GM21786 (cell line): ENCODE results near the gene INSM2.

ENCODE experiments used
- ATAC-seq: cut with Tn5 transposase; IDR thresholded peaks from one replicate; pipeline ENCODE4 v1.9.1; 2021; ENCODE audit not compliant: unreplicated experiment

Gene INSM2

GRCh38 chr14:35539969-35540368, 6.0 kb downstream of the INSM2 start:
- no peak for ATAC-seq

DNA sequence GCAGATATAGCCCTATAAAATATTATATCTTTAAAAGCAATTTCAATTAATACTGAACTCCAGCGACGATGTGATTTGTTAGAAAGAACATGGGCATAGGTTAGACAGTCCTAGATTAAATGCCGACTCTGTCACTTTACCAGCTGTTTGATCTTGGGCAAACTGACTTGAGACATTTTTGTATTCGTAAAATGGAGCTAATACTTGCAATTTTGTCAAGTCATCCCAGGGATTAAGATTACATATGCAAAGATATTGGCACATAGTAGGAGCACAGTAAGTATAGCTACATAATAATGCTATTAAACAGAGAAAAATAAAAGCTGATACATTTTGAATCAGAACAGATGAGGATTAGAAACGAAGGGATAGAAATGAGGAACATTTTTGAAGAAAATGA, 9.0 kb downstream of the INSM2 start:
- ATAC-seq = no peak

GRCh38 chr14:35549551-35549950, 15.6 kb downstream of the INSM2 start:
- no peak for ATAC-seq

DNA sequence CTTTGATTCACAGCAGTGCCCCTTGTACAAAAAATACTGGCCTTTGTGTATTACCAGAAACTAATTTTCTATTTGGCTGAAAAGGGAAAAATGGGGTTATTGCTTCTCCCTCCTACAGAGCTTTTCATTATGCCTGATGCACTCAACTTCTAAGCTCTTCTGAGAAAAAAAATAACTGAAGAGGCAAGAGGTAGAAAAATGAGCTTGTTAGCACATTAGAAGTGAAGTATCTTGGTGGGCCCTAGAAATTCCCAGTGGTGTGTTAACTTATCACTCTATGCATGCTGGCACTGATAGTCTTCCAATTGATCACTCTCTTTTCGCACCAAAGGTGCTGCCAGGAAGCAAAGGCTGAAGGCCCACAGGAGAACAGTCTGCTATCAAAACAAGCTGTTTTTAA, 17.1 kb downstream of the INSM2 start:
- no peak for ATAC-seq

DNA sequence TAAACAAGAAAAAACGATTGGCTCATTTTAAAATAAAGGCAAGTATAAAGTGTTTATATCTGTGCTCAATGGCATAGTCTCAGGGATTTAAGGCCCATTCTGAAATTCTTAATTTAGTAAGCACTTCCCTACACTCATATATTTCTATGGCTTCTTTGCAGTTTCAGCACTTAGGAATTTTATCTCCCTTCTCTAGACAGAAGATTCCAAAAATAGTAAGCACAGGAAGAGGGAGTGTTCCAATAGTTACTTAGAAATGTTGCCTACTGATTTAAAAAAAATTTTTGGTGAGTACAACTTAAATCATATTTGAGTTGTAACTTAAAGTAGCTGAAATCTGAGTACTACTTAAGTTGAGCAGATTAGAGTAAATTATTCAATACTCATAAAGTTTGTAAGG, 19.8 kb downstream of the INSM2 start:
- no peak for ATAC-seq

- no peak for ATAC-seq
These were observed 22.6 kb downstream of the INSM2 start for GRCh38 chr14:35556548-35556947.

GRCh38 chr14:35557221-35557747, 23.3 kb downstream of the INSM2 start:
- ATAC-seq = no peak

- no peak for ATAC-seq
These were observed 24.7 kb downstream of the INSM2 start for GRCh38 chr14:35558680-35559079.

DNA sequence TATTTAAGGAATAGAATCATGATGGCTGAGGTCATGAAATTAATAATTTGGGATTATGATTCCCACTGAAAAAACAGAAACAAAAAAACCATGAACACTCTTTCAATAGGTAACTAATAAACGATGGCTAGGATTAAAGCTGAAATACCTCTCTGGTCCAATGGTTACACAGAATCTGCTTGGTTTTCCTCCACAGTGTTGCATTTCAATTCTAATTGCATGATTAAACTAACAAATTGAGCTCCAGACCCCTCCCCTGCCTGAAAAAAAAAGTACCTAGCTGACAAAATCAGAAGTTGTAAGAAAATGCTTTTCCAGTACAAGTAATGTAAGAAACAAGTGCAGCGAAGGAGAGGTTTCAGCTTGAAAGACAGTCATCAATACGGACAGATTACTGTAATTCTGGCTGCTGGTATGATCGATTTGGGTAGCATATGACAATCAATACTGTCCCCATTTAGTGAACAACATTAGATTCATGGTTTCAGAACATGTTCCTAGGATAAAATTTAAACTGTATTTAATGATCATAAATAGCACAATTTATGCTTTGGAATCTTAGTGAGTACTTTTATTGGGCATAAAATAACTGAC, 32.0 kb downstream of the INSM2 start:
- ATAC-seq = no peak

- no peak for ATAC-seq
These were observed 37.6 kb downstream of the INSM2 start for GRCh38 chr14:35571598-35571997.

DNA sequence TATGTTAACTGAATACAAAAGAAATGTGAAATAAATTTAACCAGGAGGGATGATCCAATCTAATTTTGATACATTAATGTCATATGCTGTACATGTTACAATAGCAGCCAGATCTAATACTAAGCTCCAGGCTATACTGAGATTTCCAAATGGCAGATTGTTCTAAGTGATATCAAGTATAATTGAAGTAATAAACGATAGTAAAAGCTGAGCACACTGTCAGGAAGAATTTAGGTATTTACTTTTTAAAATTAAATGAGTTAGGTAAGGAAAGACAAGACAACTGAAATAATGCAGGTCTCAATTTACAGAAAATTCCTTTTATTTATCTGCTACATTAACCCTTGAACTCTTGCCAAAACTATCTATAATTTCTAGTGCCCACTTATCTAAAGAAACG, 39.9 kb downstream of the INSM2 start:
- ATAC-seq = no peak

DNA sequence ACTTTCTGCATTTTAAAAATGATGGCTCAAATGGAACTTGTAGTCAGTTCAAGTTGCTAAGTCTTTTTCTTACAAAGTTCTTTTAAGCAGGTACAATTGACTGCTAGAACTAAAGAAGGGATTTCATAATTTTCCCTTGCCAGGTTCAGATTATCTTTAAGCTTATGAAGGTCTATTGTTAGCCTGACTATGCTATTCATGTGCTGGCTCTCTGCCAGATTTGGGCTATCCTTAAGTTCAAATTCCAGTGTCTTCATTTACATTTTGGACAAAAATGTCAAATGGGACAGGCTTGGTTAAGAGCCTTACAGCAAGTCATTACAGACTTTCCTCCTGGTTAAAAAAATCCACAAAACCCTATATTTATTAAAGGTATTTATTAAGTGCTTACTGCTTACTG, 42.3 kb downstream of the INSM2 start:
- no peak for ATAC-seq

- ATAC-seq = no peak
These were observed 42.9 kb downstream of the INSM2 start for GRCh38 chr14:35576856-35577255.

DNA sequence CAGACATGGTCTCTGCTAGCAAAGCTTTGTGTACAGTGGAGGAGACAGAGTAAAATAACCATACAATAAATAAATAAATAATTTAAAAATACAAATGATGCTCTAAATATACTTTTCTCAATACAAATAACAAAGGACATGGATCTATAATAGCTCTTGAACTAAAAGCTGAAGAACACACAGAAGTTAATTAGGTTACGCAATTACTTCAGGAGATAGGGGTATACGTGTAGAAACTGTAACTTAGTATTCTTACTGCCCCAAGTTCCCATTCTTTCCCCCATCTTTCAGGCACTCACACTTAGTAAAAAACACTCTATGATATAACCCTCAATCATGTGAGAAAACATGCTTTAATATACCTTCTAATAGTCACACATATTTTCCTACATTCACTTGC, 44.2 kb downstream of the INSM2 start:
- no peak for ATAC-seq

DNA sequence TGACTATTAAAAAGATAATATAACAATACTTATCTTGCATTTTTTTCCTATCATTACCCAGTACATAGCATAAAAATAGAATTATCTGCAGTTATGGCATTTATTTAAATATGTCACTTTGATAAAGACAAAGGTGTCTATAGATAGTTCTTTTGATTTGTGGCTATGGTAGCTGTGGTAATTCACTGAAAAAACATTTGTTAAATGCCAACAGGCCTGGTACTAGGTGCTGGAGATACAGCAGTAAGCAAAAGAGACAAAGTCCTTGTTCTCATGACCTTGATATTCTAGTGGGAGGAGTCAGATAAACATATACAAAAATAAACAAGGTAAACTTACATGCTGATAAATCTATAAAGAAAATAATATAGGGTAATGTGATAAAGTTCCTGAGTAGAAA, 44.7 kb downstream of the INSM2 start:
- no peak for ATAC-seq
